Epithelial cell of umbilical artery (primary cell): ENCODE results near the gene GPALPP1. TPM values are rescaled to one million over a fixed set of nuclear protein-coding genes. Genes with fewer than 3 reads are reported as not detected.

Source experiments
- total RNA-seq: library from RNA; depleted of rRNA; stranded (reverse); fragments of >200 nt; gene quantifications from 2 replicates; pipeline ENCODE4 v1.2.3, GENCODE V29; 2014

The GPALPP1 gene
- 25.3 and 46.5 TPM in 2 replicates for total RNA-seq

GRCh38 chr13:44989071-44989889 is at the start of gene GPALPP1, which contains the start of gene NUFIP1:
GPALPP1 (plus strand) TSS chr13:44989538; CDS start chr13:44989655, 117 bp downstream.
NUFIP1 (minus strand) TSS chr13:44989471; CDS start chr13:44989436, 35 bp downstream.

Other genes starting within 250 kb of the GPALPP1 start
- 1.9 and 3.6 TPM in 2 replicates for gene NUFIP1, start 67 bp upstream of the GPALPP1 start, total RNA-seq
- gene GTF2F2, start 131.0 kb downstream of the GPALPP1 start, total RNA-seq = 33.6 and 37.0 TPM in 2 replicates
- gene KCTD4, start 211.5 kb downstream of the GPALPP1 start, total RNA-seq = not detected in 2 replicates